Suprapubic skin (tissue), 4 donors: ENCODE results near the gene PIGK.

ENCODE experiments used
- EP300 ChIP-seq: sonication (generic); formaldehyde crosslinking; IDR thresholded peaks from one replicate; pipeline ENCODE4 v1.6.1; 2017; ENCODE audit warnings: antibody characterized with exemption
- POLR2A ChIP-seq, 2 donors: fragments of 450-650 bp; IDR thresholded peaks; one replicate each; pipeline ENCODE4 v1.6.1; 2017; ENCODE audit warnings: antibody characterized with exemption in 2 of 2, mild to moderate bottlenecking in 2 of 2, moderate library complexity in 2 of 2
- POLR2AphosphoS5 ChIP-seq, 3 donors: sonication (generic); formaldehyde crosslinking; IDR thresholded peaks; one replicate each; pipeline ENCODE4 v1.6.1; 2017; ENCODE audit warnings: antibody characterized with exemption in 3 of 3

- TF ChIP-seq POLR2A (IDR thresholded peaks at IDR 0.05), result no peak
- no peak for TF ChIP-seq POLR2AphosphoS5 (IDR thresholded peaks at IDR 0.05)
- no peak for TF ChIP-seq EP300
Observed at GRCh38 chr1:77120950-77121349, 98.3 kb downstream of the PIGK start.
